ENCODE results near the gene PPTC7.

Gene PPTC7

GRCh38 chr12:110582276-110583136 lies 612 bp downstream of the PPTC7 start:
- TF ChIP-seq CTCF (IDR thresholded peaks at IDR 0.05): no peak
- Histone ChIP-seq H3K4me3 (peak overlapping the region; percentile 82), H3K27ac (peak overlapping the region; percentile 70 to 94)
- peak; percentile 80 for DNase-seq (ENCODE audit: low spot score)

- Histone ChIP-seq H3K4me3 (peak overlapping the region; percentile 82), H3K27ac (peak overlapping the region; percentile 70 to 94)
- TF ChIP-seq CTCF (IDR thresholded peaks at IDR 0.05): no peak
- DNase-seq (ENCODE audit: low spot score): no peak
Observed at GRCh38 chr12:110581931-110582275, 1.2 kb downstream of the PPTC7 start.

DNA sequence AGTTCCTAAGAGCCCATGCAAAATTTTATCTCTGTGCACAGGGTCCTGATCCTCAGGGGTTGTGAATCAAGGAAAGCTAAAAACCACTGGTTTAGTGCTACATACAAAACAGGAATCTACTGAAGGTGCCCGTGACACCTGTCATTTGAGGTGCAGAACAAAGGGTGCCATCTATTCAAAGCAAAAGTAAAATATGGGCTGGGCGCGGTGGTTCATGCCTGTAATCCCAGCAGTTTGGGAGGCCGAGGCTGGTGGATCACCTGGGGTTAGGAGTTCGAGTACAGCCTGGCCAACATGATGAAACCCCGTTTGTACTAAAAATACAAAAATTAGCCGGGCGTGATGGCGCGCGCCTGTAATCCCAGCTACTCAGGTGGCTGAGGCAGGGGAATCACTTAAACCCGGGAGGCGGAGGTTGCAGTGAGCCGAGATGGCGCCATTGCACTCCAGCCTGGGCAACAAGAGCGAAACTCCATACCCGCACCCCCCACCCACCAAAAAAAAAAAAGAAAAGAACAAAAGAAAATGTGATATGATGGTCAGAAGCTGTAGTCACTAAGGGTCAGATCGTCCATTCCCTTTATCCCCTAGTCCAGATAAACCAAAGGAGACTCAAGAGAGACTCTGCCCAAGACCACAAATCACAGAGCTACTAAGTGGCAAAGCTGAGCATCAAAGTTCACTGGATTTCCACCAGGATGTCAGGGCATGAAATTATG lies 3.4 kb downstream of the PPTC7 start:
- Histone ChIP-seq H3K27ac (peak overlapping the region in 1 of 2 donors; percentile 8), H3K4me3 (no peak overlapping the region)
- TF ChIP-seq CTCF (IDR thresholded peaks at IDR 0.05): no peak
- DNase-seq (ENCODE audit: low spot score): no peak

DNA sequence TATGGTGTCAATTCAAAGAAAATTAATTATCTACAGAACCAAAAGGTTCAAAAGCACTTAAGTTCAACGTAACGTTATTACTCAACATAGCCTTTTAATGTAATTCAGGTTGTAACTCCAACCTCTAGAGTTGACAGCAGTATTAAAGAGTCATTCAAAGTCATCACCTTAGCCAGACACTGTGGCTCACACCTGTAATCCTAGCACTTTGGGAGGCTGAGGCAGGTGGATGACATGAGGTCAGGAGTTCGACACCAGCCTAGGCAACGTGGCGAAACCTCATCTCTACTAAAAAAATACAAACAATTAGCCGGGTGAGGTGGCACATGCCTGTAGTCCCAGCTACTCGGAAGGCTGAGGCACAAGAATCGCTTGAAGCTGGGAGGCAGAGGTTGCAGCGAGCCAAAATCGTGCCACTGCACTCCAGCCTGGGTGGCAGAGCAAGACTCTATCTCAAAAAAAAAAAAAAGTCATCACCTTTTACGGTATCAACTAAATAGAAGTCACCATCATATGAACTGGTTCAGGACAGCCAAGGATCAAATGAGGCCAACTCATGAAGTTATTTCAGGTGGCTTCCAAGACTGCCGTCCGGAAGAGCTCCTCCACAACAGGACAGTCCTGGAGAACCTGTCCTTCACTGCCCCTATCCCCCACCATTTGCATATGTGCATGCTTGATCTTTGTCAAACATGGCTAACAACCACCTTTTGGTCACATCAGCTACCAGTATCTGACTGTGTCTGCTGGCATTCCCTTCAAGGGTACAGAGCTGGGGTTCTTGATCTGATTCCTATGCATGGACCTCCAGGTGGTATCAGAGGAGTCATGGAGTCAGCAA lies 4.2 kb downstream of the PPTC7 start:
- Histone ChIP-seq H3K4me3 (no peak overlapping the region), H3K27ac (peak overlapping the region; percentile 38 to 74)
- no peak for TF ChIP-seq CTCF (IDR thresholded peaks at IDR 0.05)

GRCh38 chr12:110577864-110578693 lies 5.0 kb downstream of the PPTC7 start:
- Histone ChIP-seq H3K27ac (peak overlapping the region; percentile 38 to 74), H3K4me3 (no peak overlapping the region)
- DNase-seq (ENCODE audit: low spot score): no peak
- no peak for TF ChIP-seq CTCF (IDR thresholded peaks at IDR 0.05)

More for the DNA sequence above, 4.2 kb downstream of the PPTC7 start:
- DNase-seq (ENCODE audit: low spot score): no peak

DNA sequence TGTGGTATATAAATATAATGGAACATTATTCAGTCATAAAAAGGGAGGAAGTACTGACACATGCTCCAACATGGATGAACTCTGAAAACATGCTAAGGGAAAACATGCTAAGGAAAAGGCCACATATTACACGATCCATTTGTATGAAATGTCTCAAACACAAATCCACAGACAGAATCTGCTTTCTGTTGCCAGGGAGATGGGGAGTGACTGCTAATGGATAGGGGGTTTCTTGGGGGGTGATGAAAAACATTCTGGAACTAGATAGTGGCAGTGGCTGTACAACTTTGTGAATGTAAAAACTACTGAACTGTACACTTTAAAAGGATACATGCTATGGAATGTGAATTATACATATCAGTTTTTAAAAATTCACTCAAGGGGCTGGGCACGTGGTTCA lies 6.6 kb downstream of the PPTC7 start:
- no peak for DNase-seq (ENCODE audit: low spot score)
- Histone ChIP-seq H3K4me3 (no peak overlapping the region), H3K27ac (no peak overlapping the region)
- TF ChIP-seq CTCF (IDR thresholded peaks at IDR 0.05): no peak

All from coronary artery (tissue), 2 donors.